PC-3 (cell line): ENCODE data around the gene WDFY1. TPM values are rescaled to one million over a fixed set of nuclear protein-coding genes. Genes with fewer than 3 reads are reported as not detected.

Experiments
- ATAC-seq: fragments of 200-7000 bp; cut with Tn5 transposase; 2 replicates; pipeline ENCODE4 v1.9.1; 2020; ENCODE audit warnings: mild to moderate bottlenecking, moderate library complexity
- BruUV-seq: library from RNA; stranded (reverse); fragments of 400-500 nt; replicated peaks from 2 replicates; lab custom pipeline; 2021; lab: Mats Ljungman, UMichigan
- CTCF ChIA-PET: fragments of 300-600 bp; sonication (Branson Sonifier 250); formaldehyde crosslinking; loops from one replicate; lab custom pipeline; 2022; ENCODE audit warnings: antibody characterized with exemption; lab: Charles Lee
- POLR2A ChIA-PET: fragments of 300-600 bp; sonication (Branson Sonifier 250); formaldehyde crosslinking; loops from one replicate; lab custom pipeline; 2022; ENCODE audit warnings: antibody characterized with exemption; ENCODE audit not compliant: unreplicated experiment; lab: Charles Lee
- DNase-seq: peaks from one replicate; pipeline ENCODE4 v3.0.0-alpha.2; 2015
- H2AFZ ChIP-seq: fragments of 300-600 bp; sonication (generic); 2 replicates; pipeline ENCODE4 v1.6.0; 2016; ENCODE audit warnings: antibody characterized with exemption, low read length
- H3F3A ChIP-seq: fragments of 300-600 bp; sonication (generic); one replicate; pipeline ENCODE4 v1.6.0; 2017; ENCODE audit warnings: antibody characterized with exemption, low read length, control low read depth, mild to moderate bottlenecking; ENCODE audit not compliant: unreplicated experiment
- H3K27ac ChIP-seq: fragments of 300-600 bp; sonication (generic); 2 replicates; pipeline ENCODE4 v1.5.1; 2016; ENCODE audit warnings: mild to moderate bottlenecking, low read length
- H3K27me3 ChIP-seq: fragments of 300-600 bp; sonication (generic); 2 replicates; pipeline ENCODE4 v1.6.1; 2016; ENCODE audit warnings: low read length, mixed read lengths
- H3K36me3 ChIP-seq: fragments of 300-600 bp; sonication (generic); 2 replicates; pipeline ENCODE4 v1.6.1; 2016; ENCODE audit warnings: low read depth, mixed run types, low read length, mixed read lengths
- H3K4me1 ChIP-seq: fragments of 300-600 bp; sonication (generic); 2 replicates; pipeline ENCODE4 v1.5.1; 2016; ENCODE audit warnings: low read length; ENCODE audit not compliant: insufficient read depth
- H3K4me2 ChIP-seq: fragments of 300-600 bp; sonication (generic); 2 replicates; pipeline ENCODE4 v1.6.0; 2016; ENCODE audit warnings: low read length
- H3K4me3 ChIP-seq: fragments of 300-600 bp; sonication (generic); 2 replicates; pipeline ENCODE4 v1.5.1; 2016; ENCODE audit warnings: mild to moderate bottlenecking, low read length, mixed read lengths
- H3K79me2 ChIP-seq: fragments of 300-600 bp; sonication (generic); 2 replicates; pipeline ENCODE4 v1.6.1; 2017; ENCODE audit warnings: low read length, mixed read lengths
- H3K9ac ChIP-seq: fragments of 300-600 bp; sonication (generic); 2 replicates; pipeline ENCODE4 v1.6.0; 2016; ENCODE audit warnings: mild to moderate bottlenecking, low read length
- H3K9me2 ChIP-seq: fragments of 300-600 bp; sonication (generic); replicated peaks from 2 replicates; pipeline ENCODE4 v1.6.1; 2016; ENCODE audit warnings: mixed run types, low read length, mixed read lengths
- H3K9me3 ChIP-seq: fragments of 300-600 bp; sonication (generic); 2 replicates; pipeline ENCODE4 v1.6.1; 2016; ENCODE audit warnings: low read length, mixed read lengths
- H4K20me1 ChIP-seq: fragments of 300-600 bp; sonication (generic); 2 replicates; pipeline ENCODE4 v1.6.1; 2016; ENCODE audit warnings: low read length, mixed read lengths
- EZH2 ChIP-seq: fragments of 300-600 bp; sonication (generic); IDR thresholded peaks from one replicate; pipeline ENCODE4 v1.6.1; 2017; ENCODE audit warnings: antibody characterized with exemption, mild to moderate bottlenecking, low read length; ENCODE audit not compliant: unreplicated experiment
- EZH2phosphoT487 ChIP-seq: fragments of 300-600 bp; sonication (generic); IDR thresholded peaks from 2 replicates; pipeline ENCODE4 v1.6.1; 2018; ENCODE audit warnings: mild to moderate bottlenecking, antibody characterized with exemption, low read length, borderline replicate concordance
- intact Hi-C: fragments of 100-400 bp; cut with micrococcal nuclease; formaldehyde crosslinking; loops from 2 replicates; pipeline ENCODE4 v1.9.0; 2023
- total RNA-seq: library from RNA; depleted of rRNA; stranded (reverse); fragments of >200 nt; gene quantifications from 2 replicates; pipeline ENCODE4 v1.2.3, GENCODE V29; 2014
- TF ChIP-seq, protein P1 (sequence below): fragments of 300-600 bp; sonication (generic); conservative IDR thresholded peaks from 2 replicates; pipeline ENCODE4 v1.5.1; 2017; ENCODE audit warnings: antibody characterized with exemption, low read depth, mild to moderate bottlenecking, low read length

The WDFY1 gene
- total RNA-seq, 1 experiment from 2014 or later: 47.7 TPM

DNA sequence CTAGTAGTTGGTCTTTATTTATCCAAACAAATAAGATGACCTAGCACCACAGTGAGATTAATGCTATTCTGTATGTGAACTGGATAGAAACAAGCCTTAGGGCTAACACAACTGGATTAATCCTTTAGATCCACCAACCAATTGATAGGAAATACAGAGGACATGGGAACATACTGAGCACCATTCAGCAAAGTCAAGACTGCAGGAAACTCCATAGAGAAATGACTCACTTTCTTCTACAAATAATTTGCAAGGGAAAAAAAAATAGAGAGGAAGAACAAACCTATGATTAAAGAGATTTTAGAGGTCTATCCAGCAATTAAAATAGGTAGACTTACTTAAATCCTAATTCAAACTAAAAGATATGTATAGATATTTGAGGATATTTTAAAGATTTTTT is 23.9 kb downstream of the WDFY1 start:
- Histone ChIP-seq H3K36me3 (0 out of 2 replicates have a peak, but pooled peaks cover 7% of the 10 kb centered on the region), H3F3A (no peaks in the 10 kb centered on the region), H3K4me2 (no peak overlapping the region), H3K9ac (no peak overlapping the region), H3K27me3 (no peaks in the 10 kb centered on the region), H3K27ac (no peak overlapping the region), H3K9me2 (no peaks in the 10 kb centered on the region), H2AFZ (no peak overlapping the region), H4K20me1 (no peaks in the 10 kb centered on the region; the same call in 1 of the 2 replicates), H3K79me2 (peaks cover 75% of the 10 kb centered on the region), H3K9me3 (no peaks in the 10 kb centered on the region), H3K4me1 (peaks cover 7% of the 10 kb centered on the region; the same call in 1 of the 2 replicates), H3K4me3 (no peak overlapping the region)
- CTCF ChIA-PET: no interaction called here
- ATAC-seq (peak; percentile 52; the same call in 1 of the 2 replicates), DNase-seq (no peak)
- POLR2A ChIA-PET: no interaction called here
- intact Hi-C loops: no loop called here
- no TSS peak for BruUV-seq
- TF ChIP-seq, protein P1, sequence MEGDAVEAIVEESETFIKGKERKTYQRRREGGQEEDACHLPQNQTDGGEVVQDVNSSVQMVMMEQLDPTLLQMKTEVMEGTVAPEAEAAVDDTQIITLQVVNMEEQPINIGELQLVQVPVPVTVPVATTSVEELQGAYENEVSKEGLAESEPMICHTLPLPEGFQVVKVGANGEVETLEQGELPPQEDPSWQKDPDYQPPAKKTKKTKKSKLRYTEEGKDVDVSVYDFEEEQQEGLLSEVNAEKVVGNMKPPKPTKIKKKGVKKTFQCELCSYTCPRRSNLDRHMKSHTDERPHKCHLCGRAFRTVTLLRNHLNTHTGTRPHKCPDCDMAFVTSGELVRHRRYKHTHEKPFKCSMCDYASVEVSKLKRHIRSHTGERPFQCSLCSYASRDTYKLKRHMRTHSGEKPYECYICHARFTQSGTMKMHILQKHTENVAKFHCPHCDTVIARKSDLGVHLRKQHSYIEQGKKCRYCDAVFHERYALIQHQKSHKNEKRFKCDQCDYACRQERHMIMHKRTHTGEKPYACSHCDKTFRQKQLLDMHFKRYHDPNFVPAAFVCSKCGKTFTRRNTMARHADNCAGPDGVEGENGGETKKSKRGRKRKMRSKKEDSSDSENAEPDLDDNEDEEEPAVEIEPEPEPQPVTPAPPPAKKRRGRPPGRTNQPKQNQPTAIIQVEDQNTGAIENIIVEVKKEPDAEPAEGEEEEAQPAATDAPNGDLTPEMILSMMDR: no peak
- no peak for TF ChIP-seq EZH2
- TF ChIP-seq EZH2phosphoT487: no peak

DNA sequence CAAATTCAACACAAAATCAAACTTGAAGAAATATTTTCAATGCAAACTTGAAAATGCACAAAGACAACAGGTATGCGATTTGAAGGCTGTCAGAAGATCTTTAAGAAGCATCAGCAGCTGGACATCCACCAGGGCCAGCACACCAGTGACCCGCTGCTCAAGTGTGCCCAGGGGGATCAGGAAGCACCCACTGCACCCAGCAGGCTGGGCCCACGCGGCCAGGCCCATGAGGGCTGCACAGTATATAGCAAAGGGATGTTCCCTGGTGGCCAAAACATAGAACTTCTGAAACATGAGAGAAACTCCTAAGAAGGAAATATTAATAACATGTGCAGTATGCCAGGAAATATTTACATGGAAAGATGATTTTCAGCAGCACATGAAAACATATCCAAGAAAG is 25.0 kb downstream of the WDFY1 start:
- no peak overlapping the region for H2AFZ ChIP-seq
- no peak overlapping the region for H3K4me2 ChIP-seq
- H3K4me3 ChIP-seq: no peak overlapping the region
- H3K36me3 ChIP-seq: peaks cover 16% of the 10 kb centered on the region
- BruUV-seq: no TSS peak
- H3K9ac ChIP-seq: no peak overlapping the region
- TF ChIP-seq EZH2phosphoT487 (no peak), EZH2 (no peak)
- peaks cover 64% of the 10 kb centered on the region for H3K79me2 ChIP-seq
- CTCF ChIA-PET: no interaction called here
- intact Hi-C loops: no loop called here
- H3K9me3 ChIP-seq: no peaks in the 10 kb centered on the region
- no peaks in the 10 kb centered on the region; the same call in 1 of the 2 replicates for H4K20me1 ChIP-seq
- POLR2A ChIA-PET: no interaction called here
- DNase-seq: no peak
- ATAC-seq: 0 out of 2 replicates have a peak, but pooled peaks have one; percentile 19
- no peaks in the 10 kb centered on the region for H3K27me3 ChIP-seq
- no peak overlapping the region for H3K27ac ChIP-seq
- peaks cover 1% of the 10 kb centered on the region; the same call in 1 of the 2 replicates for H3K4me1 ChIP-seq
- H3K9me2 ChIP-seq: no peaks in the 10 kb centered on the region
- no peaks in the 10 kb centered on the region for H3F3A ChIP-seq

DNA sequence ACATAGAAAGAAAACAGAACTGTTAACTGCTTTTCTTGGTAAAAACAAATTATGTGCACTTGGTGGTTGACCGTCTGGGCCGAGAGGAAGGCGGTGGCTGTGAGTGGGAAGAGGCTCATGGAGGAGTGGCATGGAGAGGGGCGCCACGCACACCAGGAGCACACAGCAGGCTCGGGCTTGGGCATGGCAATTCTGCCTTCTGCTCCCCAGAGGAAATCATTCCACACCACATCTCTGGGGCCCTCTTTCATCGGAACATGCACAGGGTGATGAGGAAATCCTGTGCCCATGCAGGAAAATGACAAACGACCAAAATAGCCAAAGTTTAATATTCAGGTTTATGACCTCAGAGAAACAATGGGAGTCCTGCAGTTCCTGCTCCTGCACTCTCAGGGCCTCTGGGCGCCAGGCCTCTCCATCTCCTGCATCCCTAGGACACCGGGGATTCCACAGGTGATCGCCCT is 26.4 kb downstream of the WDFY1 start:
- Histone ChIP-seq H3K4me1 (no peaks in the 10 kb centered on the region), H2AFZ (no peak overlapping the region), H3K9ac (no peak overlapping the region), H3K4me3 (no peak overlapping the region), H3K36me3 (peaks cover 19% of the 10 kb centered on the region), H3K4me2 (no peak overlapping the region), H3K27me3 (no peaks in the 10 kb centered on the region), H3K9me3 (no peaks in the 10 kb centered on the region), H3K9me2 (no peaks in the 10 kb centered on the region), H3F3A (no peaks in the 10 kb centered on the region), H3K79me2 (peaks cover 50% of the 10 kb centered on the region), H3K27ac (no peak overlapping the region), H4K20me1 (no peaks in the 10 kb centered on the region; the same call in 1 of the 2 replicates)
- ATAC-seq: no peak
- no peak for DNase-seq
- no TSS peak for BruUV-seq
- CTCF ChIA-PET: no interaction called here
- POLR2A ChIA-PET: interaction anchor here (0.7 kb wide), 1 partner anchor 24 kb away, joined by 5 read pairs; no protein-coding TSS in a partner anchor
- intact Hi-C loops: no loop called here
- no peak for TF ChIP-seq EZH2phosphoT487
- TF ChIP-seq, protein P1: no peak
- no peak for TF ChIP-seq EZH2
